ENCODE data around the gene ADORA3. TPM values are rescaled to one million over a fixed set of nuclear protein-coding genes. Genes with fewer than 3 reads are reported as not detected.

Gene ADORA3
- not detected in 2 replicates for total RNA-seq

GRCh38 chr1:111503585-111504060, at the start of gene ADORA3, which contains the start of gene TMIGD3:
Gene ADORA3, minus strand, starts transcription at chr1:111503633. Its CDS starts 279 bp downstream, at chr1:111503354.
Gene TMIGD3, minus strand, starts transcription at chr1:111503633. Its CDS starts 279 bp downstream, at chr1:111503354.

Other genes starting within 250 kb of the ADORA3 start
- gene CHIA, start 212.8 kb downstream of the ADORA3 start, total RNA-seq = not detected in 2 replicates
- gene OVGP1, start 75.9 kb downstream of the ADORA3 start, total RNA-seq = 0.43 and 0.46 TPM in 2 replicates
- 18.6 and 25.2 TPM in 2 replicates for gene WDR77, start 54.4 kb downstream of the ADORA3 start, total RNA-seq
- 264 and 309 TPM in 2 replicates for gene ATP5PB, start 54.2 kb downstream of the ADORA3 start, total RNA-seq
- gene C1orf162, start 29.6 kb downstream of the ADORA3 start, total RNA-seq = under 0.01 and 0.28 TPM in 2 replicates
- gene TMIGD3, start within 50 bp of the ADORA3 start, total RNA-seq = 0.09 TPM in 1 of 2 replicates, not detected in the other
- 8.2 and 20.0 TPM in 2 replicates for gene RAP1A, start 116.2 kb upstream of the ADORA3 start, total RNA-seq
- gene INKA2, start 235.8 kb upstream of the ADORA3 start, total RNA-seq = 1.6 and 1.7 TPM in 2 replicates